ENCODE results near the gene ZDHHC24. TPM values are rescaled to one million over a fixed set of nuclear protein-coding genes. Genes with fewer than 3 reads are reported as not detected.

ZDHHC24 gene
- total and polyA plus RNA-seq, 2 donors (not counting 1 experiment from before 2014, with no cell fraction given), result 6.0 to 11.6 TPM

GRCh38 chr11:66562907-66563583 lies 17.2 kb upstream of the ZDHHC24 start:
- TF ChIP-seq CTCF (conservative IDR thresholded peaks at IDR 0.05 in 1 of 2, IDR thresholded peaks at IDR 0.05 in 1 of 2; ENCODE audit: low read depth in 1 of 2, low read length in 2 of 2) (no peak), EZH2 (IDR thresholded peaks at IDR 0.05; ENCODE audit: low read length, missing control alignments) (no peak)
- peaks cover 13% of the 10 kb centered on the region for H3K27me3 ChIP-seq (ENCODE audit: control insufficient read depth, insufficient read depth, low read length)
- H3K4me1 ChIP-seq (ENCODE audit: control insufficient read depth, extremely low read depth, insufficient read depth, low read length), result no peaks in the 10 kb centered on the region
- H3K27ac ChIP-seq (ENCODE audit: insufficient read depth, low read length), result no peak overlapping the region
- H3K9me3 ChIP-seq (ENCODE audit: control insufficient read depth, insufficient read depth, low read depth, low read length), result no peaks in the 10 kb centered on the region
- no peak overlapping the region for H3K4me2 ChIP-seq (ENCODE audit: extremely low read depth, insufficient read depth, low read length)
- H3K79me2 ChIP-seq (ENCODE audit: control insufficient read depth, insufficient read depth, low read length), result no peaks in the 10 kb centered on the region
- no peaks in the 10 kb centered on the region for H3K36me3 ChIP-seq (ENCODE audit: control insufficient read depth, insufficient read depth, low read length)
- DNase-seq (ENCODE audit: low read depth in 2 of 2), result no peak
- no peaks in the 10 kb centered on the region for H4K20me1 ChIP-seq (ENCODE audit: control insufficient read depth, extremely low read depth, insufficient read depth, low read length)
- no peak overlapping the region for H2AFZ ChIP-seq (ENCODE audit: low read length)
- no peak overlapping the region for H3K4me3 ChIP-seq (replicated peaks in 1 of 4; ENCODE audit: control extremely low read depth in 1 of 4, insufficient read depth in 1 of 4, low read depth in 3 of 4, low read length in 4 of 4)
- no peak overlapping the region for H3K9ac ChIP-seq (ENCODE audit: insufficient read depth, low read length)

- no peaks in the 10 kb centered on the region for H3K4me1 ChIP-seq (ENCODE audit: control insufficient read depth, extremely low read depth, insufficient read depth, low read length)
- H2AFZ ChIP-seq (ENCODE audit: low read length), result no peak overlapping the region
- no peak overlapping the region for H3K27ac ChIP-seq (ENCODE audit: insufficient read depth, low read length)
- H4K20me1 ChIP-seq (ENCODE audit: control insufficient read depth, extremely low read depth, insufficient read depth, low read length), result no peaks in the 10 kb centered on the region
- H3K4me2 ChIP-seq (ENCODE audit: extremely low read depth, insufficient read depth, low read length), result no peak overlapping the region
- no peaks in the 10 kb centered on the region for H3K79me2 ChIP-seq (ENCODE audit: control insufficient read depth, insufficient read depth, low read length)
- no peak for TF ChIP-seq EZH2 (IDR thresholded peaks at IDR 0.05; ENCODE audit: low read length, missing control alignments)
- TF ChIP-seq CTCF (conservative IDR thresholded peaks at IDR 0.05 in 1 of 2, IDR thresholded peaks at IDR 0.05 in 1 of 2; ENCODE audit: low read depth in 1 of 2, low read length in 2 of 2), result no peak
- H3K9me3 ChIP-seq (ENCODE audit: control insufficient read depth, insufficient read depth, low read depth, low read length), result no peaks in the 10 kb centered on the region
- H3K9ac ChIP-seq (ENCODE audit: insufficient read depth, low read length), result no peak overlapping the region
- peaks cover 14% of the 10 kb centered on the region for H3K27me3 ChIP-seq (ENCODE audit: control insufficient read depth, insufficient read depth, low read length)
- DNase-seq (ENCODE audit: low read depth in 2 of 2), result no peak
- H3K4me3 ChIP-seq (replicated peaks in 1 of 4; ENCODE audit: control extremely low read depth in 1 of 4, insufficient read depth in 1 of 4, low read depth in 3 of 4, low read length in 4 of 4), result no peak overlapping the region
- no peaks in the 10 kb centered on the region for H3K36me3 ChIP-seq (ENCODE audit: control insufficient read depth, insufficient read depth, low read length)
Observed at GRCh38 chr11:66562275-66562674, 16.4 kb upstream of the ZDHHC24 start.

- no peak overlapping the region for H3K9ac ChIP-seq (ENCODE audit: insufficient read depth, low read length)
- no peak for DNase-seq (ENCODE audit: low read depth in 2 of 2)
- peaks cover 12% of the 10 kb centered on the region for H3K27me3 ChIP-seq (ENCODE audit: control insufficient read depth, insufficient read depth, low read length)
- no peak overlapping the region for H3K4me3 ChIP-seq (replicated peaks in 1 of 4; ENCODE audit: control extremely low read depth in 1 of 4, insufficient read depth in 1 of 4, low read depth in 3 of 4, low read length in 4 of 4)
- H3K79me2 ChIP-seq (ENCODE audit: control insufficient read depth, insufficient read depth, low read length), result no peaks in the 10 kb centered on the region
- TF ChIP-seq CTCF (conservative IDR thresholded peaks at IDR 0.05 in 1 of 2, IDR thresholded peaks at IDR 0.05 in 1 of 2; ENCODE audit: low read depth in 1 of 2, low read length in 2 of 2) (no peak), EZH2 (IDR thresholded peaks at IDR 0.05; ENCODE audit: low read length, missing control alignments) (no peak)
- H2AFZ ChIP-seq (ENCODE audit: low read length), result no peak overlapping the region
- no peaks in the 10 kb centered on the region for H4K20me1 ChIP-seq (ENCODE audit: control insufficient read depth, extremely low read depth, insufficient read depth, low read length)
- no peak overlapping the region for H3K4me2 ChIP-seq (ENCODE audit: extremely low read depth, insufficient read depth, low read length)
- H3K9me3 ChIP-seq (ENCODE audit: control insufficient read depth, insufficient read depth, low read depth, low read length), result no peaks in the 10 kb centered on the region
- no peaks in the 10 kb centered on the region for H3K36me3 ChIP-seq (ENCODE audit: control insufficient read depth, insufficient read depth, low read length)
- H3K27ac ChIP-seq (ENCODE audit: insufficient read depth, low read length), result no peak overlapping the region
- no peaks in the 10 kb centered on the region for H3K4me1 ChIP-seq (ENCODE audit: control insufficient read depth, extremely low read depth, insufficient read depth, low read length)
Observed at GRCh38 chr11:66561975-66562248, 16.1 kb upstream of the ZDHHC24 start.

All from fibroblast of lung (primary cell).